GM20431 (cell line): Measurements from ENCODE around the gene APOBEC2.

Experiments
- in situ Hi-C: fragments of 300-500 bp; cut with MseI, MboI; formaldehyde crosslinking; loops from one replicate; pipeline ENCODE4 v1.15.0; 2020; ENCODE audit warnings: low sequenced_read_pairs; ENCODE audit not compliant: unreplicated experiment

The APOBEC2 gene

DNA sequence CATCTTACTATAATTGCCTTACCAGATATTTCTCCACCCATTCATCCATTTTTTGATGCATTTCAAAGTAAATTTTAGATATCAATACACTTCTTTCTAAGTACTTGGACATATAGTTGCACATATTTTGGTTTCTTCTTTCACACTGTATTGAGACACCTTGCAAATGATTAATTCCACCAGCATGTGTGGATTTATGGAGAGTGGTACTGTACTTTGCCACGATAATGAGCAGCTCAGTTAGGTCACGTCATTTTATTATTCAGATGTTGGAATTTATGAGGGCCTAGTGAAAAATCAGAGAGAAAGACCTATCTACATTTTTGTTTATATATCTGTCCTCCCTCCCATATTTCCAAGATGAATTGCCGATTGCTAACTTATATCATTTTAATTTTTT lies 25.1 kb downstream of the APOBEC2 start:
- in situ Hi-C loops, result no loop called here

DNA sequence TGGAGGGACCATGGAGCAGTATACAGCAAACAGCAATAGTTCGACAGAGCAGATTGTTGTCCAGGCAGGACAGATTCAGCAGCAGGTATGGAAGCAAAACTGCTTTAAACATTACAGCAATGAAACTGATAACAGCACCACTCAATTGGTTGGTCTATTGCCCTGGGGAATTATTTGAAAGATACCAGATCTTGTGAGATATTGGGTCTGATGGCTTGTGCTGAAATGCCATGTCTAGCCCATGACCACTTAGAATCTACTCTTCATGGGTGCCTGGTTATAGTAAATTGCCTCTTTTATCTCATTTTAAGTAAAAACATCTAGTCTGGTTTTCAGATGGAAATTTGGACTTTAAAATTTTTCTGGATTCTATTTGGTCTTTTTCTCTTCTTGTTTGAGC lies 26.1 kb downstream of the APOBEC2 start:
- in situ Hi-C loops, result no loop called here

DNA sequence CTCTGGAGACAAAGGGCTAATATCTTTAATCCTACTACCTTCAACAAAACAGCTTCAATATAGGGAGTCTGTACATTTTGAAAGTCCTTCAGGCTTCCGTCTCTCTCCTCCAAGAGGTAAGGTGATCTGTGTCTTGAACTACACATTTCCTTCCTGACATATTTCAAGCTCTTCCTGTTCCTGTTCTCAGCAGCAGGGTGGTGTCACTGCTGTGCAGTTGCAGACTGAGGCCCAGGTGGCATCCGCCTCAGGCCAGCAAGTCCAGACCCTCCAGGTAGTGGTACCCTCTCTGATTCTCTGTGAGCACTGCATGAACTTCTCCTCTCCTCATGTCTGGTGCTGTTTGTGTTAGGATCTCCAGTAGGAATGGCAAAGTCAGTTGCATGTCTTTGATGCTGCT lies 27.6 kb downstream of the APOBEC2 start:
- in situ Hi-C loops, result no loop called here

DNA sequence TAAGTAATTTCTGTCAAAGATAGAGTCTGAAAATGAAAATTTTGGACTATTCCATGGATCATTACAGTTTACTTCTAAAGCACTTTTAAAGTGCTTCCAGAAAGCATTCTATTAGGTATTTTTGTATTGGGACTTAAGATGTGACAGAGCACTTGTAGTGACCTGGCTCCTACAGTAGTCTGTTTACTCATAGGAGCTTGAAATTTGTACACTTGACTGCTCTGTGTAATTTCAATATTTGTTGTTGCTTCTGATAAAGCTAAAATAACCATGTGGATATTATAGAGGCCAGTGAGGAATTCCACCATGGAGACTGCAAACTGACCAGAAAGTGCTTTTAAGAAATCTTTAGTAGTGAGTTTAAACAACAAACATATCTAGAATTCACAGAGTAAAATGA lies 30.1 kb downstream of the APOBEC2 start:
- in situ Hi-C loops, result no loop called here

DNA sequence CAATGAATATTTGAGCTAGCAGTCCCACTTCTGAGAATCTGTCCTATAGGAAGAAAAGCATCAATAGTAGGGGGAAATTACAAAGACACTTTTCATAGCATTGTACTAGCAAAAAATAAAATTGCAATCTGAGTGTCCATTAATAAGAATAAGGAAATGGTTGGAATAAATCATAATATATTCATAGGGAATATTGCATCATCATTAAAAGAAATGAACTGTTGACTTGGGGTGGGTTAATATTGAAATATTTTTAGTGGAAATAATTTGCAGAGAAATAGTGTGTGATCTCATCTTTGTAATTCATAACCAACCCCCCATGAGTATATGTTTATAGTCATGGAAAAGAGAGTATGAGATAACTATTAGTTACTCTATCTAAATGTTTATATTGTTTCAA lies 32.2 kb downstream of the APOBEC2 start:
- in situ Hi-C loops, result no loop called here

DNA sequence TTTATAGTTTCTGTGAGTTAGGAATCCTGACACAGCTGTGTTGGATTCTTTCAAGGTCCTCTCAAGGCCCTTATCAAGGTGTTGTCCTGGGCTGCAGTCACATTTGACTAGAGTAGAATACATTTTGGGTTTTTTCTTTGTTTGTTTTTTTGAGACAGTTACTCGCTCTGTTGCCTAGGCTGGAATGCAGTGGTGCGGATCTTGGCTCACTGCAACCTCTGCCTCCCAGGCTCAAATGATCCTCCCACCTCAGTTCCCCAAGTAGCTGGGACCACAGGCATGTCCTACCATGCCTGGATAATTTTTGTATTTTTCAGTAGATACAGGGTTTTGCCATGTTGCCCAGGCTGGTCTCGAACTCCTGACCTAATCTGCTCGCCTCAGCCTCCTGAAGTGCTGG lies 35.4 kb downstream of the APOBEC2 start:
- in situ Hi-C loops, result no loop called here

DNA sequence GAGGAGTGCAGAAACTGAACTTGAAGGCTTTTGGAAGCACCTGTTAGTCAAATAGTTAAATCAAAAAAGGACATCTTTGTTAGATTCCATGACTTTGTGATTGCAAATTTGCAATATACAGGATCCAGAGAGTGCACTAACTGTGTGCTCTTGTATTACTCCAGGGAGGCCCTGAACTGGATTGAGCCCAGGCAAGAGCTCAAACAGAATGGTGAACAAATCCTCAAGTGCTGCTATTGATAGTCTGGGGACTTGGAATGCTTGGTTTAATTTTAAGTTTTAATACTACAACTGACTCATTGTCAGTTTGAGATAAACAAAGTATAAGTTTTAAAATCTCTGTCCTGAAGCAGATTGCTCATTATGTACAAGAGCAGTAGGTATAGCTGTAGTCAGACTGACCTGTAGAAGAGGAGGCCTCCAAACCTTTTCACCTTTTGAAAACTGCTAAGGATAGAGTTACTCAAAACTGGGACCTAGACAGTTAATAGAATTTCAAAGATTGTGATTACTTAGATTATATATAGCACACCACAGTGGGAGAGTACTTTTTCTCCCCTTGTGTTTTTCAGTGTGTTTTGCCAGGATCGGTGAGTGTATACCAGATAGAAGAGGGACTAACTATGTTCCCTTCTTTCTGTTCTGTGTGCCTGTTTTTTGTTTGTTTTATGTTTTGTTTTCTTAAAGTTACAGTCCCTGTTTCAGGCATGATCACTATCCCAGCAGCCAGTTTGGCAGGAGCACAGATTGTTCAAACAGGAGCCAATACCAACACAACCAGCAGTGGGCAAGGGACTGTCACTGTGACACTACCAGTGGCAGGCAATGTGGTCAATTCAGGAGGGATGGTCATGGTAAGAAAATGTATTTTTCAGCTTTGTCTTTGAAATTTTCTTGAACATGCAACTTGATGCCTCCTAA lies 38.1 kb downstream of the APOBEC2 start:
- in situ Hi-C loops, result no loop called here

DNA sequence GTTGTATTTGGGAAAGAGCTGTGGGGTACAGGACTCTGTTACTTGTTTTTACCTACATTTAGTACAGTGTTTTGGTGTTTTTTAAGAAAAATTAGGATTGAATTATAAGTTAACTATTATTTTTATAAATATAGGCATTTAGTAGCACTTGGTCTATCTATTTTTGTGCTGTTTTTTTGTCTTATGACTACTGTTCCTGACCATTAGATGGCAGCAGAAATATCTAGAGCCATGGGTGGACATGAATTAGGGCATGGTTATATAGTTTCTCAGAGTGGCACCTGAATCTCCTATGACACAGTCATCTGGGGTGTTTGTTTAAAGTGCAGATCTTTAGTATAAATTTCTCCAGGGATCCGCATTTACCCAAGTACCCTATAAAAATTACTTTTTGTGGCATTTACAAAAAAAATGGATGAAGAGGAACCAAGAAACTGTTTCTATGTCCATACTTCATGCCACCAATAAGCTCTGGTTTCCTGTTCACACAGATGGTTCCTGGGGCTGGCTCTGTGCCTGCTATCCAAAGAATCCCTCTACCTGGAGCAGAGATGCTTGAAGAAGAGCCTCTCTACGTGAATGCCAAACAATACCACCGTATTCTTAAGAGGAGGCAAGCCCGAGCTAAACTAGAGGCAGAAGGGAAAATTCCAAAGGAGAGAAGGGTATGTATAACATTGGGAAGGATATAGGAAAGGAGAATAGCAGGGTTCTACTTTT lies 39.6 kb downstream of the APOBEC2 start:
- in situ Hi-C loops, result no loop called here

DNA sequence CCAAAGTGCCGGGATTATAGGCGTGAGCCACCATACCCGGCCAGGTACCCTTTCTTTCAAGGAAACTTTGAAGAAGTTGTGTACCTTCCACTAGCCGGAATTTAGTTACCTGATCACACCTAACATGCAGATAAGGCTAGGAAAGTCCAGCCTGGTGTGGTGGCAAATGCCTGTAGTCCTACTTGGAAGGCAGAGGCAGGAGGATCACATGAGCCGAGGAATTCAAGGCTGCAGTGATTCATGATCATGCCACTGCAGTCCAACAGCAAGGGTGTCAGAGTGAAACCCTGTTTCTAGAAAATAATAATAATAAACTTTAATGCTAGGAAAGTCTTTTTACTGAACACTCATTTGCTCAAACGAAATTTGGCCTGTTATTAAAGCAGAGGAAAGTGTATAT lies 40.7 kb downstream of the APOBEC2 start:
- in situ Hi-C loops, result no loop called here

DNA sequence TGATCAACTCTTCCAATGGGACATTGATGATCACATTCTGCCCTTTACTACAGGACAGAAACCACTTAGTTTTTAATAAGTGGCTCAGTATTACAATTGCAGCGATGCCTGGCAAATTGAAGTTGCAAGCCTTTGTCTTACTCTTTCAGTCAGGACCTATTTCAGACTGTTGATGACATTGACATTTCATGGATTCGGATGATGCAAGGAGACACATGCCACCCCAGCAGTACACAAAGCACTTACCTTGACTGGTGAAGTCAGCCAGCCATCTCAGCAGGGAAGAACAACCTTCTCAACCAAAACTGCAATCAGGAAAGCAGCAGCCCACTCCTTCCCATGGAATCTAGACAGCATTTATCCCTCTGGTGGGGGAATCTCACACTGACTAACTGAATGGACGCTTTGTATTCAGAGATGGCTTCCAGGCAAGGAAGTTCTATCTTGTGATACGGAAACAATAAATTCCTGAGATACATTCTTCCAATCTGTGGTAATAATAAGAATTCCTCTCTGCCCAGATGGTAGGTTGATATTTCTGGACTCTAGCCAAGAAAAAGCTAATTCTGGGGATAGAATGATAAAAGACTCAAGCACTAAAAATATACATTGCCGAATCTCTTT lies 44.6 kb downstream of the APOBEC2 start:
- in situ Hi-C loops, result no loop called here

DNA sequence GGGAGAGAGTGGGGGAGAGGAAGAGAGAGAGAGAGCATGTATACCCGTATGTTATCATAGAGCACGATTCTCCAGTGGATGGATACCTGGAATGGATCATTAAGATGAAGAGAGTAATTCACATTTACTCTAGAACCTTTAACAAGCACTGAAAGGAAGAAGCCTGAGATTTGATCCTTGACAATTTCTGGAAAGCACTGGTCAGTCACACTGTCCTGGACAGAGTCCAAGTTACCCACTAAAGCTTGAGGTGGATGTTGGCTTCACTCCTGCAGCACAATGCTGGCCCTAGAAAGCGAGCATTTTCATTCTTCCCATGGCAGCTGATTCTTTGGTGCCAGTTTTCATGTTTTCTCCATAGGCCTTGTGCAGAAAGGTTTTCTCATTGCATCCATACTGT lies 45.4 kb downstream of the APOBEC2 start:
- in situ Hi-C loops, result no loop called here

DNA sequence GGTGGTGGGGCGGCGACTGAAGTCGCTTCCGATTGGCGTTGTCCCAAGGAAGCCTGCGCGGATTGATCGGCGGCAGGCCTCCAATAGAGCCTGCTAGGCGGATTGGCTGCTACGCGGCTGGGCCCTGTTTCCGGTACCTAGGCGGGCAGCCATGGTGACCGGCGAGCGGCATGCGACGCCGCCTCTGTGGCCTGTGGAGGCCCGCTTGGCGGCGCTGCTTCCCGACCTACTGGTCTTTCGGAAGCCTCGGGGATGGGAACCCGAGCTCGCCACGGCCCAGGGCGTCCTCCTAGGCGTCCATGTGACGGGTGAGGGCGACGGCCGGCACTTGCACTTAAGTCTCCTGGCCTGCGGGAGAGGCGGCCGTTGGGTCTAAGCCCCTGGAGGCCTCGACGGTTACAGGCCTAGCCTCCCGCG lies 47.9 kb downstream of the APOBEC2 start:
- in situ Hi-C loops, result no loop called here

DNA sequence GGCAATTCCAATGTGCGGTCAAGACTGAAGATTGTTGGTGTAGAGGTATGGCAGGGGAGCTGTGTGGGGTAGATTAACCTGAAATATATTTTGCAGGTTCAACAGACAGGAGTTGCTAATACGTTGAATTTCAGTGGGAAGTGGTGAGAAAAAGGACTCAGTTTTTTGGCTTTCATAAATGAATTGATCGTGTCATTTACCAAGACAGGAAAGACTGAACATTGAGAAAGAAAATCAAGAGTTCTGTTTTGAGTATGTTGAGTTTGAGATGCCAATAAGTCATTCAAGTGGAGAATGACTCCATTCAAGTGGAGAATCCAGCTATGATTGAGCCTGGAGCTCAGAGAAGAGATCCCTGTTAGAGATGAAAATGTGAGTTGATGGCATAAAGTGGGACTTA lies 50.8 kb downstream of the APOBEC2 start:
- in situ Hi-C loops, result no loop called here

DNA sequence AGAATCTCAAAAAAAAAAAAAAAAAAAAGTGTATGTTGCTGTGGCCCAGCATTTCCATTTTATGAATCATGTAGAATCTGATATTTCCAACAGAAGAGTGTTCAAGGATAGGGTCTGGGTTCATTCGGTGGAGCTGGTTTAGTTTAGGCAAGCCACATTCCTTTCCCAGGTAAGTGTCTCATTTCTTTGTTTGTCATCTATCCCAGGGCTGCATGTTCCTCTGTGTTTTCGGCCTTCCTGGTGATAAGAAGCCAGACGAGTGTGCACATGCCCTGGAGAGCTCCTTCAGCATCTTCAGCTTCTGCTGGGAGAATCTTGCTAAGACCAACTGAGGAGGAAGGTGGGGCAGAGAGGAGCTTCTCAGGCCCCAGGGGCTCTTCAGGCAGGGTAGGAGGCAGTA lies 58.0 kb downstream of the APOBEC2 start:
- in situ Hi-C loops, result no loop called here
